ENCODE measurements around the gene FITM1. TPM values are rescaled to one million over a fixed set of nuclear protein-coding genes. Genes with fewer than 3 reads are reported as not detected.

Gene FITM1
- total RNA-seq, 1 experiment from 2014 or later = 0.46 TPM

DNA sequence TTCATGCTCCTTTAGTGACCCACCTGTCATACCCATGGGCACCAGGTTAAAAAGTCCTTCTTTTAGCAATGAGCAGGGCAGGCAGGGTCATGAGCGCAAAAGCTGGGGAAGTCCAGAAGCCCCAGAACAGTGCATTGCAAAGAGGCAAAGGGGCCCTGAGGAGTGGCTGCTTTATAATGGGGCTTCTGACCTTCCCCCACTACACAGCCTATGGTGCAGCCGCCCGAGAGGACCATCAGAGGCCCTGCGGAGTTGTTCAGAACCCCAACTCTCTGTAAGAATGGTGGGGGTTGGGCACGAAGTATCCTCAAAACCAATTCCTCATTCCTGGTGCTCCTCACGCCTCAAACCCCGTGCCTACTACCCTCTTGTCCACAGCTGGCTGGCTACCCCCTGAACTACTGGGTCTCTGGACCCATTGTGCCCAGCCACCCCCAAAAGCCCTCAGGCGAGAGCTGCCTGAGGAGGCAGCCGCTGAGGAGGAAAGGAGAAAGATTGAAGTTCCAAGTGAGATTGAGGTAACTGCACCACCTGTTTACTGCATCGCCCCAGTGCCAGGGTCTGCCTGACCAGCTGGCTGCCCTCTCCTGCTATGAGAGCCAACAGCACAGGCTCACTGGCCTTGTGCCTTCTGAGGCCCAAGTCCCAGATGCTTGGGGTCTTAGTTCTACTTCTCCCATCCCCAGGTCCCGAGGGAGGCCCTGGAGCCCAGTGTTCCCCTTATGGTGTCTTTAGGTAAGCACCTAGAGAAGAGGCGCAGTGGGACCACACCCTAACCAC, 48.1 kb downstream of the FITM1 start:
- ChIA-PET CTCF (no interaction called here), POLR2A (no interaction called here)
- BruUV-seq (replicated peaks) = no TSS peak
- in situ Hi-C loops (cut with HindIII; ENCODE audit: low pct_unique_long_range_greater_than_20kb, low sequenced_read_pairs) (no loop called here), intact Hi-C loops (cut with micrococcal nuclease; ENCODE audit: unreplicated experiment) (no loop called here)
- Histone ChIP-seq H3K4me3 (ENCODE audit: low read depth in 2 of 2, low read length in 2 of 2) (no peak overlapping the region), H3K27me3 (ENCODE audit: control insufficient read depth, insufficient read depth, low read length) (no peaks in the 10 kb centered on the region), H3K4me1 (ENCODE audit: control insufficient read depth, insufficient read depth, low read length) (no peaks in the 10 kb centered on the region; the same call in 1 of the 2 replicates), H3K9me3 (ENCODE audit: control insufficient read depth, insufficient read depth, low read depth, low read length) (no peaks in the 10 kb centered on the region), H3K27ac (ENCODE audit: low read length) (no peak overlapping the region), H3K36me3 (ENCODE audit: control insufficient read depth, insufficient read depth, low read length) (no peaks in the 10 kb centered on the region)
- ATAC-seq = no peak
- TF ChIP-seq TCF7L2 (IDR thresholded peaks at IDR 0.05; ENCODE audit: low read depth, low read length) (no peak), SIN3A (IDR thresholded peaks at IDR 0.05; ENCODE audit: borderline replicate concordance, insufficient read depth, low read depth, low read length) (no peak), POLR2AphosphoS5 (IDR thresholded peaks at IDR 0.05; ENCODE audit: low read depth, low read length) (no peak)
- TF ChIP-seq, protein P1, sequence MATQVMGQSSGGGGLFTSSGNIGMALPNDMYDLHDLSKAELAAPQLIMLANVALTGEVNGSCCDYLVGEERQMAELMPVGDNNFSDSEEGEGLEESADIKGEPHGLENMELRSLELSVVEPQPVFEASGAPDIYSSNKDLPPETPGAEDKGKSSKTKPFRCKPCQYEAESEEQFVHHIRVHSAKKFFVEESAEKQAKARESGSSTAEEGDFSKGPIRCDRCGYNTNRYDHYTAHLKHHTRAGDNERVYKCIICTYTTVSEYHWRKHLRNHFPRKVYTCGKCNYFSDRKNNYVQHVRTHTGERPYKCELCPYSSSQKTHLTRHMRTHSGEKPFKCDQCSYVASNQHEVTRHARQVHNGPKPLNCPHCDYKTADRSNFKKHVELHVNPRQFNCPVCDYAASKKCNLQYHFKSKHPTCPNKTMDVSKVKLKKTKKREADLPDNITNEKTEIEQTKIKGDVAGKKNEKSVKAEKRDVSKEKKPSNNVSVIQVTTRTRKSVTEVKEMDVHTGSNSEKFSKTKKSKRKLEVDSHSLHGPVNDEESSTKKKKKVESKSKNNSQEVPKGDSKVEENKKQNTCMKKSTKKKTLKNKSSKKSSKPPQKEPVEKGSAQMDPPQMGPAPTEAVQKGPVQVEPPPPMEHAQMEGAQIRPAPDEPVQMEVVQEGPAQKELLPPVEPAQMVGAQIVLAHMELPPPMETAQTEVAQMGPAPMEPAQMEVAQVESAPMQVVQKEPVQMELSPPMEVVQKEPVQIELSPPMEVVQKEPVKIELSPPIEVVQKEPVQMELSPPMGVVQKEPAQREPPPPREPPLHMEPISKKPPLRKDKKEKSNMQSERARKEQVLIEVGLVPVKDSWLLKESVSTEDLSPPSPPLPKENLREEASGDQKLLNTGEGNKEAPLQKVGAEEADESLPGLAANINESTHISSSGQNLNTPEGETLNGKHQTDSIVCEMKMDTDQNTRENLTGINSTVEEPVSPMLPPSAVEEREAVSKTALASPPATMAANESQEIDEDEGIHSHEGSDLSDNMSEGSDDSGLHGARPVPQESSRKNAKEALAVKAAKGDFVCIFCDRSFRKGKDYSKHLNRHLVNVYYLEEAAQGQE (IDR thresholded peaks at IDR 0.05; ENCODE audit: insufficient read depth in 1 of 2, low read depth in 2 of 2, low read length in 1 of 2) = no peak
- TF ChIP-seq, protein P2, sequence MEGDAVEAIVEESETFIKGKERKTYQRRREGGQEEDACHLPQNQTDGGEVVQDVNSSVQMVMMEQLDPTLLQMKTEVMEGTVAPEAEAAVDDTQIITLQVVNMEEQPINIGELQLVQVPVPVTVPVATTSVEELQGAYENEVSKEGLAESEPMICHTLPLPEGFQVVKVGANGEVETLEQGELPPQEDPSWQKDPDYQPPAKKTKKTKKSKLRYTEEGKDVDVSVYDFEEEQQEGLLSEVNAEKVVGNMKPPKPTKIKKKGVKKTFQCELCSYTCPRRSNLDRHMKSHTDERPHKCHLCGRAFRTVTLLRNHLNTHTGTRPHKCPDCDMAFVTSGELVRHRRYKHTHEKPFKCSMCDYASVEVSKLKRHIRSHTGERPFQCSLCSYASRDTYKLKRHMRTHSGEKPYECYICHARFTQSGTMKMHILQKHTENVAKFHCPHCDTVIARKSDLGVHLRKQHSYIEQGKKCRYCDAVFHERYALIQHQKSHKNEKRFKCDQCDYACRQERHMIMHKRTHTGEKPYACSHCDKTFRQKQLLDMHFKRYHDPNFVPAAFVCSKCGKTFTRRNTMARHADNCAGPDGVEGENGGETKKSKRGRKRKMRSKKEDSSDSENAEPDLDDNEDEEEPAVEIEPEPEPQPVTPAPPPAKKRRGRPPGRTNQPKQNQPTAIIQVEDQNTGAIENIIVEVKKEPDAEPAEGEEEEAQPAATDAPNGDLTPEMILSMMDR (IDR thresholded peaks at IDR 0.05) = no peak
- no peak for DNase-seq (ENCODE audit: low read depth, low spot score)

DNA sequence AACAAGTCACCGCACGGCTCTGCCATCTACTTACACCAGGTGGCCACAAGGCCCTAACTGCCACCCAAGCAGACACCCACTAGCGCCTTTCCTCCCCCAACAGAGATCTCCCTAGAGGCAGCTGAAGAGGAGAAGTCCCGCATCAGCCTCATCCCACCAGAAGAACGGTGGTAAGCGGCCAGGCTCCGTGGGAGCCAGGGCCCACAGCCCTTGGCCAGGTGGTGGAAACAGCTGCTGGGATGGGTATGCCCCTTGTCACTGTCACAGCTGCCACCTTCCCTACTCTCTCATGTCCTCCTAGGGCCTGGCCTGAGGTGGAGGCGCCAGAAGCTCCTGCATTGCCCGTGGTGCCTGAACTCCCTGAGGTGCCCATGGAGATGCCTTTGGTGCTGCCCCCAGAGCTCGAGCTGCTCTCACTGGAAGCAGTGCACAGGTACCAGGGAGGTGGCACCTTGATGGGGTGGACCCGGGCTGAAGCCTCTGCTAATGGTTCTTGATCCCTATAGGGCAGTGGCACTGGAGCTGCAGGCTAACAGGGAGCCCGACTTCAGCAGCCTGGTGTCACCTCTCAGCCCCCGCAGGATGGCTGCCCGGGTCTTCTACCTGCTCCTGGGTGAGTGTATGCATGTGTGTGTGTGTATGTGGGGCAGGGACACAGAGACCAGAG, 49.0 kb downstream of the FITM1 start:
- Histone ChIP-seq H3K27ac (ENCODE audit: low read length) (no peak overlapping the region), H3K4me3 (ENCODE audit: low read depth in 2 of 2, low read length in 2 of 2) (no peak overlapping the region), H3K4me1 (ENCODE audit: control insufficient read depth, insufficient read depth, low read length) (no peaks in the 10 kb centered on the region; the same call in 1 of the 2 replicates), H3K27me3 (ENCODE audit: control insufficient read depth, insufficient read depth, low read length) (no peaks in the 10 kb centered on the region), H3K36me3 (ENCODE audit: control insufficient read depth, insufficient read depth, low read length) (no peaks in the 10 kb centered on the region), H3K9me3 (ENCODE audit: control insufficient read depth, insufficient read depth, low read depth, low read length) (no peaks in the 10 kb centered on the region)
- TF ChIP-seq, protein P1 (IDR thresholded peaks at IDR 0.05; ENCODE audit: insufficient read depth in 1 of 2, low read depth in 2 of 2, low read length in 1 of 2) = no peak
- TF ChIP-seq, protein P2 (IDR thresholded peaks at IDR 0.05) = no peak
- TF ChIP-seq TCF7L2 (IDR thresholded peaks at IDR 0.05; ENCODE audit: low read depth, low read length) = no peak
- TF ChIP-seq POLR2AphosphoS5 (IDR thresholded peaks at IDR 0.05; ENCODE audit: low read depth, low read length) = no peak
- TF ChIP-seq SIN3A (IDR thresholded peaks at IDR 0.05; ENCODE audit: borderline replicate concordance, insufficient read depth, low read depth, low read length) = no peak
- BruUV-seq (replicated peaks) = no TSS peak
- no peak for DNase-seq (ENCODE audit: low read depth, low spot score)
- intact Hi-C loops (cut with micrococcal nuclease; ENCODE audit: unreplicated experiment) (no loop called here), in situ Hi-C loops (cut with HindIII; ENCODE audit: low pct_unique_long_range_greater_than_20kb, low sequenced_read_pairs) (no loop called here)
- no peak; the same call in 1 of the 2 replicates for ATAC-seq
- POLR2A ChIA-PET = no interaction called here
- CTCF ChIA-PET = no interaction called here

All from Panc1 (cell line).